Mammary epithelial cell (primary cell): ENCODE data around the gene ITGBL1.

Experiments used
- EZH2 ChIP-seq: IDR thresholded peaks from 2 replicates; pipeline ENCODE4 v1.6.1; 2012; ENCODE audit warnings: low read length, inconsistent platforms, borderline replicate concordance
- TF ChIP-seq, protein P1 (sequence below), 2 donors: IDR thresholded peaks in 1 of 2; conservative IDR thresholded peaks in 1 of 2; 2 replicates each; pipeline ENCODE4 v1.5.1; 2011 to 2012; ENCODE audit warnings: inconsistent platforms in 2 of 2, low read length in 2 of 2, mild to moderate bottlenecking in 2 of 2, control low read depth in 1 of 2, low read depth in 1 of 2; ENCODE audit not compliant: insufficient read depth in 1 of 2; ENCODE audit errors: extremely low read depth in 1 of 2

DNA sequence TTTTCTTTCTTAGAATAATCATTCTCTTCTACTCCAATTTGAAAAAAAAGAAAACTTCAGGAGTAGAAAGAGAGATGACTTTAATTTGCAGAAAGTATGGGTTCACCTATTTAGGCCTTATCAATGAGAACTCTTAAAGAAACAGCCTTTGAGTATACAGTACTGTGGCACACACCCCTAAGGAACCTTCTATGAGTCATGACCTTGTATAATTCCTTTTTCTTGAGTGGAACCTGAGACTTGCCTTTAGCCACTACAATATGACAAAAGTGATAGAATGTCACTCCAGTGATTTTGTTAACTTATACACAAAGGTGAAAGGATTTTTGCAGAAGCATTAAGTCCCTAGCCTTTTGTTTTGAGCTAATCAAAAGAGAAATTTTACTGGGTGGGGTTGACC is 58.7 kb downstream of the ITGBL1 start:
- TF ChIP-seq, protein P1, sequence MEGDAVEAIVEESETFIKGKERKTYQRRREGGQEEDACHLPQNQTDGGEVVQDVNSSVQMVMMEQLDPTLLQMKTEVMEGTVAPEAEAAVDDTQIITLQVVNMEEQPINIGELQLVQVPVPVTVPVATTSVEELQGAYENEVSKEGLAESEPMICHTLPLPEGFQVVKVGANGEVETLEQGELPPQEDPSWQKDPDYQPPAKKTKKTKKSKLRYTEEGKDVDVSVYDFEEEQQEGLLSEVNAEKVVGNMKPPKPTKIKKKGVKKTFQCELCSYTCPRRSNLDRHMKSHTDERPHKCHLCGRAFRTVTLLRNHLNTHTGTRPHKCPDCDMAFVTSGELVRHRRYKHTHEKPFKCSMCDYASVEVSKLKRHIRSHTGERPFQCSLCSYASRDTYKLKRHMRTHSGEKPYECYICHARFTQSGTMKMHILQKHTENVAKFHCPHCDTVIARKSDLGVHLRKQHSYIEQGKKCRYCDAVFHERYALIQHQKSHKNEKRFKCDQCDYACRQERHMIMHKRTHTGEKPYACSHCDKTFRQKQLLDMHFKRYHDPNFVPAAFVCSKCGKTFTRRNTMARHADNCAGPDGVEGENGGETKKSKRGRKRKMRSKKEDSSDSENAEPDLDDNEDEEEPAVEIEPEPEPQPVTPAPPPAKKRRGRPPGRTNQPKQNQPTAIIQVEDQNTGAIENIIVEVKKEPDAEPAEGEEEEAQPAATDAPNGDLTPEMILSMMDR (conservative IDR thresholded peaks at IDR 0.05 in 1 of 2, IDR thresholded peaks at IDR 0.05 in 1 of 2; ENCODE audit: extremely low read depth in 1 of 2, insufficient read depth in 1 of 2, low read depth in 1 of 2, low read length in 2 of 2): no peak
- TF ChIP-seq EZH2: no peak
